Peyer's patch (tissue), 4 donors: ENCODE data around the gene APLP1. TPM values are rescaled to one million over a fixed set of nuclear protein-coding genes. Genes with fewer than 3 reads are reported as not detected.

ENCODE experiments used
- DNase-seq, 3 donors: peaks; one replicate each; pipeline ENCODE4 v3.0.0-alpha.2; 2017 to 2019
- H3K27ac ChIP-seq, 4 donors: fragments of 200-600 bp; sonication (generic); one replicate each; pipeline ENCODE4 v1.5.1; 2016 to 2019
- H3K27me3 ChIP-seq, 2 donors: fragments of 200-600 bp; sonication (generic); one replicate each; pipeline ENCODE4 v1.5.1; 2019
- H3K36me3 ChIP-seq, 3 donors: fragments of 200-600 bp; sonication (generic); one replicate each; pipeline ENCODE4 v1.5.1; 2016 to 2019
- H3K4me1 ChIP-seq, 4 donors: fragments of 200-600 bp; sonication (generic); one replicate each; pipeline ENCODE4 v1.5.1; 2016 to 2019
- H3K4me3 ChIP-seq, 4 donors: fragments of 200-600 bp; sonication (generic); 1 replicate in 3 of 4; 2 replicates in 1 of 4; pipeline ENCODE4 v1.5.1; 2016 to 2019; ENCODE audit warnings: mild to moderate bottlenecking in 1 of 4
- H3K9me3 ChIP-seq, 4 donors: fragments of 200-600 bp; sonication (generic); one replicate each; pipeline ENCODE4 v1.5.1; 2016 to 2019; ENCODE audit warnings: mild to moderate bottlenecking in 1 of 4
- CTCF ChIP-seq, 6 experiments: fragments of 450-650 bp in 4 of 6; fragments of 200-600 bp in 2 of 6; sonication (generic) in 1 of 6; IDR thresholded peaks; one replicate each; pipeline ENCODE4 v1.5.1; 2017 to 2019; ENCODE audit warnings: antibody characterized with exemption in 6 of 6, mild to moderate bottlenecking in 3 of 6, moderate library complexity in 1 of 6
- POLR2A ChIP-seq, 2 donors: fragments of 450-650 bp; IDR thresholded peaks; one replicate each; pipeline ENCODE4 v1.5.1; 2017; ENCODE audit warnings: antibody characterized with exemption in 2 of 2, mild to moderate bottlenecking in 2 of 2, moderate library complexity in 2 of 2
- total RNA-seq, 4 donors: library from RNA; depleted of rRNA; stranded (reverse); fragments of >200 nt; gene quantifications; one replicate each; pipeline ENCODE4 v1.1.0, GENCODE V29; 2016

The APLP1 gene
- total RNA-seq, 4 donors from 2014 or later, result 0.53 to 8.3 (median 1.7) TPM

DNA sequence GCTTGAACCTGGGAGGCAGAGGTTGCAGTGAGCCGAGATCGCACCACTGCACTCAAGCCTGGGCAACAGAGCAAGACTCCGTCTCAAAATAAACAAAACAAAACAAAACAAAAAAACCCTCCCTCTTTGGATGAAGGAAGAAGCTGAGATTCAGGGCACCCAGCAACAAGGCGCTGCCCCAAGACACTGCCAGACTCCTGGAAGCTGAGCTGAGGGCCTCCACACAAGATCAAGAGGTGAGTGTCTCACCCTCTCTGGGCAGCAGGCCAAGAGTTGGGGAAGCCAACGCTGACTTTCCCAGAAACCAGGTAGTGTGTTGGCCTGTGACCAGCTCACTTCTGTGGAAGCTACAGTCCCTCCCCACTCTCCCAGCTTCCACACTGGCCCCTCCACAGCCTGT, 43.4 kb downstream of the APLP1 start:
- Histone ChIP-seq H3K9me3 (no peaks in the 10 kb centered on the region), H3K4me1 (peaks cover 0 to 13% (median 1%) of the 10 kb centered on the region in 4 donors), H3K27me3 (no peaks in the 10 kb centered on the region), H3K36me3 (no peaks in the 10 kb centered on the region), H3K27ac (peak overlapping the region in 1 of 4 donors; percentile 2), H3K4me3 (no peak overlapping the region)
- no peak for DNase-seq
- TF ChIP-seq POLR2A (IDR thresholded peaks at IDR 0.05) (no peak), CTCF (IDR thresholded peaks at IDR 0.05) (no peak)

DNA sequence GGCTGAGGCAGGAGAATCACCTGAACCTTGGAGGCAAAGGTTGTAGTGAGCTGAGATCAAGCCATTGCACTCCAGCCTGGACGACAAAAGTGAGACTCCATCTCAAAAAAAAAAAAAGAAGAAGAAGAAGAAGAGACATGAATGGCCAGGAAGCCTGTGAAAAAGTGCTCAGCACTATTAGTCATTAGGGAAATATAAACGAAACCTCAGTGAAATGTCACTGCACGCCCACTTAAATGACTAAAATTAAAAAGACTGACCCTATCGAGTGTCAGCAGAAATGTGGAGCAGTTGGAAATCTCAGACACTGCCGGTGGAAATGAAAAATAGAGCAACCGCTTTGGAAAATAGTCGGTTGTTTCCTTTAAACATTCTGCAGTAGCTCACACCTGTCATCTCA, 45.2 kb downstream of the APLP1 start:
- H3K27me3 ChIP-seq, result no peaks in the 10 kb centered on the region
- H3K36me3 ChIP-seq, result no peaks in the 10 kb centered on the region
- TF ChIP-seq POLR2A (IDR thresholded peaks at IDR 0.05) (no peak), CTCF (IDR thresholded peaks at IDR 0.05) (no peak)
- no peak overlapping the region for H3K27ac ChIP-seq
- no peak for DNase-seq
- peaks cover 0 to 13% (median 1%) of the 10 kb centered on the region in 4 donors for H3K4me1 ChIP-seq
- H3K9me3 ChIP-seq, result no peaks in the 10 kb centered on the region
- no peak overlapping the region for H3K4me3 ChIP-seq

GRCh38 chr19:35915443-35915842, 47.1 kb downstream of the APLP1 start:
- Histone ChIP-seq H3K36me3 (no peaks in the 10 kb centered on the region), H3K4me1 (peaks cover 0 to 3% (median 0%) of the 10 kb centered on the region in 4 donors), H3K27ac (no peak overlapping the region), H3K4me3 (no peak overlapping the region), H3K27me3 (no peaks in the 10 kb centered on the region), H3K9me3 (no peaks in the 10 kb centered on the region)
- TF ChIP-seq POLR2A (IDR thresholded peaks at IDR 0.05) (no peak), CTCF (IDR thresholded peaks at IDR 0.05) (no peak)
- no peak for DNase-seq

GRCh38 chr19:35919306-35919705, 50.9 kb downstream of the APLP1 start:
- no peaks in the 10 kb centered on the region for H3K36me3 ChIP-seq
- TF ChIP-seq CTCF (IDR thresholded peaks at IDR 0.05), result no peak
- TF ChIP-seq POLR2A (IDR thresholded peaks at IDR 0.05), result no peak
- no peak overlapping the region for H3K4me3 ChIP-seq
- no peaks in the 10 kb centered on the region for H3K4me1 ChIP-seq
- no peak overlapping the region for H3K27ac ChIP-seq
- no peaks in the 10 kb centered on the region for H3K9me3 ChIP-seq
- H3K27me3 ChIP-seq, result no peaks in the 10 kb centered on the region
- no peak for DNase-seq

DNA sequence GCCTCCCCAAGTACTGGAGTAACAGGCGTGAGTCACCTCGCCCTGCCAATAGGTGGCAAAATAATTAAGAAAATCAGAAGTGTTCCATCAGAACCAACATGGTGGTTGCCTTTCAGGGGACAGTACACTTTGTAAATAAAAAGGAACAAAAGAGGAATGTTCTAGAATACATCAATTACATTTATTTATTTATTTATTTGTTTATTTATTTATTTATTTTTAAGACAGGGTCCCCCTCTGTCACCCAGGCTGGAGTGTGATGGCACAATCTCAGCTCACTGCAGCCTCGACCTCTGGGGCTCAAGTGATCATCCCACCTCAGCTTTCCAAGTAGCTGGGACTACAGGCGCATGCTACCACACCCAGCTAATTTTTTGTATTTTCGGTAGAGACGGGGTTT, 52.6 kb downstream of the APLP1 start:
- Histone ChIP-seq H3K4me3 (no peak overlapping the region), H3K27ac (no peak overlapping the region), H3K36me3 (no peaks in the 10 kb centered on the region), H3K9me3 (no peaks in the 10 kb centered on the region), H3K27me3 (no peaks in the 10 kb centered on the region), H3K4me1 (no peaks in the 10 kb centered on the region)
- TF ChIP-seq POLR2A (IDR thresholded peaks at IDR 0.05), result no peak
- TF ChIP-seq CTCF (IDR thresholded peaks at IDR 0.05), result no peak
- no peak for DNase-seq

DNA sequence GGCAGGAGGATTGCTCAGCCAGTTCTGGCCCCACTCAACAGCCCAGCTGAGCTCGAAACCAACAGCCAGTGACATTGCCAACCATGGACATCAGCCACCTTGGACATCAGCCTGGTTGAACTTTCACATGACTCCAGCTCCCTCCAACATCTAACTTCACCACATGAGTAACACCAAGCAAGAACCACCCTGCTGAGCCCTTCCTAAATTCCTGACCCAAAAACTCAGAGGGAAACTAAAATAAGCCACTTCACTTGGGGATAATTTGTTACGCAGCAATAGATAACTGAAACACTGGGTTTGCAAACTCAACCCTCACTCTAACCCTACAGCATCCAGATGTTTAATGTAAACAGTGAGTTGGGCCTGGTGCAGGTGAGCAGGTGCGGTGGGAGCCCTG, 57.1 kb downstream of the APLP1 start:
- no peak for DNase-seq
- TF ChIP-seq CTCF (IDR thresholded peaks at IDR 0.05) (no peak), POLR2A (IDR thresholded peaks at IDR 0.05) (no peak)
- no peaks in the 10 kb centered on the region for H3K36me3 ChIP-seq
- no peak overlapping the region for H3K27ac ChIP-seq
- H3K4me1 ChIP-seq, result peaks cover 0 to 1% (median under 1%) of the 10 kb centered on the region in 4 donors
- no peak overlapping the region for H3K4me3 ChIP-seq
- no peaks in the 10 kb centered on the region for H3K27me3 ChIP-seq
- H3K9me3 ChIP-seq, result no peaks in the 10 kb centered on the region
